Right atrium auricular region (tissue), 2 donors: ENCODE data around the gene TULP1. TPM values are rescaled to one million over a fixed set of nuclear protein-coding genes. Genes with fewer than 3 reads are reported as not detected.

ENCODE experiments used
- DNase-seq: peaks from one replicate; pipeline ENCODE4 v3.0.0-alpha.2; 2019; ENCODE audit warnings: low spot score
- H3K27ac ChIP-seq, 2 donors: fragments of 200-600 bp; sonication (generic); 1 replicate in 1 of 2; 2 replicates in 1 of 2; pipeline ENCODE4 v1.5.1; 2016 to 2019
- H3K27me3 ChIP-seq, 2 donors: fragments of 200-600 bp; sonication (generic); one replicate each; pipeline versions ENCODE4 v1.5.1 to v1.6.0; 2017 to 2019
- H3K36me3 ChIP-seq: fragments of 200-600 bp; sonication (generic); one replicate; pipeline ENCODE4 v1.5.1; 2016
- H3K4me1 ChIP-seq, 2 donors: fragments of 200-600 bp; sonication (generic); one replicate each; pipeline versions ENCODE4 v1.5.1 to v1.6.0; 2017 to 2019
- H3K4me3 ChIP-seq, 2 donors: fragments of 200-600 bp; sonication (generic); 1 replicate in 1 of 2; 2 replicates in 1 of 2; pipeline ENCODE4 v1.5.1; 2017 to 2019; ENCODE audit warnings: mild to moderate bottlenecking in 1 of 2, moderate library complexity in 1 of 2
- H3K9me3 ChIP-seq, 2 donors: fragments of 200-600 bp; sonication (generic); one replicate each; pipeline ENCODE4 v1.5.1; 2019
- CTCF ChIP-seq, 2 donors: fragments of 200-600 bp; sonication (generic); IDR thresholded peaks; one replicate each; pipeline ENCODE4 v1.5.1; 2019; ENCODE audit warnings: antibody characterized with exemption in 2 of 2
- total RNA-seq, 2 donors: library from RNA; depleted of rRNA; stranded (reverse); fragments of >200 nt; gene quantifications; one replicate each; pipeline ENCODE4 v1.1.0, GENCODE V29; 2016

TULP1 gene
- total RNA-seq, 2 donors from 2014 or later = not detected

DNA sequence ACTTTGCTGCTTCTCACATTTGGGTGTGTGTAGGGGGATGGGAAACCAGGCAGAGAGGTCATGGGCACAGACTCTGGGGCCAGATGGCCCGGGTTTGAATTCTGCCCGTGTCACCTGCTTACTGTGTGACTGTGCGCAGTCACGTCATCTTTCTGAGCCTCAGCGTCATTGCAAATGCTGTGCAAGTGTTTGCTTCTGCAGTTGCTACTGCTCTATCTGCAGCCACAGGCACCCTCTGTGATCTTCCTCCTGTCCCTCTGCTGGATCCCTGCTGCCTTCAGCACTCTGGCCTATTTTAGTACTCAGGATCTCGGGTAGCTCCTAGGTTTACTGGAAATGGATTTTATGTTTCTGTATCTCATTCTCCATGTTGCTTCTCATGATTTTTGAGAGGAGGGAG, 40.6 kb upstream of the TULP1 start:
- Histone ChIP-seq H3K27ac (no peak overlapping the region), H3K36me3 (no peaks in the 10 kb centered on the region), H3K9me3 (peaks cover 0 to 24% of the 10 kb centered on the region in 2 donors), H3K4me1 (no peaks in the 10 kb centered on the region), H3K27me3 (no peaks in the 10 kb centered on the region), H3K4me3 (no peak overlapping the region)
- no peak for TF ChIP-seq CTCF (IDR thresholded peaks at IDR 0.05)
- DNase-seq = no peak

- Histone ChIP-seq H3K27me3 (no peaks in the 10 kb centered on the region), H3K9me3 (peaks cover 0 to 24% of the 10 kb centered on the region in 2 donors), H3K4me1 (no peaks in the 10 kb centered on the region), H3K27ac (no peak overlapping the region), H3K36me3 (no peaks in the 10 kb centered on the region), H3K4me3 (no peak overlapping the region)
- no peak for DNase-seq
- TF ChIP-seq CTCF (IDR thresholded peaks at IDR 0.05) = peak in 1 of 2 donors; percentile 46
Measured at GRCh38 chr6:35552285-35552917, 39.7 kb upstream of the TULP1 start.

DNA sequence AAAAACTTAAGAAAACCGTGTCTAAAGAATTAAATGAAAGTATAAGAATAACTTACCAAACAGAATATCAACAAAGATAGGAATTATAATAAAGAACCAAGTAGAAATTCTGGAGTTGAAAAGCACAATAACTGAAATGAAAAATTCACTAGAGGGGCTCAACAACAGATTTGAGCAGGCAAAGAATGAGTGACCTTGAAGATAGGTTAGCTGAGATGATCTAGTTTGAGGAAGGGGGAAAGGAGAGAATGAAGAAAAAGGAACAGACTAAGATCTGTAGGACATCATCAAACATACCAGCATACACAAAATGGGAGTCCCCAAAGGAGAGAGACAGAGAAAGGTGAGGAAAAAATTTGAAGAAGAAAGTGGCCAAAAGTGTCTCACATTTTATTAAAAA, 37.7 kb upstream of the TULP1 start:
- no peak for DNase-seq
- Histone ChIP-seq H3K27ac (no peak overlapping the region), H3K4me3 (no peak overlapping the region), H3K4me1 (no peaks in the 10 kb centered on the region), H3K9me3 (peaks cover 0 to 24% of the 10 kb centered on the region in 2 donors), H3K36me3 (no peaks in the 10 kb centered on the region), H3K27me3 (no peaks in the 10 kb centered on the region)
- TF ChIP-seq CTCF (IDR thresholded peaks at IDR 0.05) = no peak

DNA sequence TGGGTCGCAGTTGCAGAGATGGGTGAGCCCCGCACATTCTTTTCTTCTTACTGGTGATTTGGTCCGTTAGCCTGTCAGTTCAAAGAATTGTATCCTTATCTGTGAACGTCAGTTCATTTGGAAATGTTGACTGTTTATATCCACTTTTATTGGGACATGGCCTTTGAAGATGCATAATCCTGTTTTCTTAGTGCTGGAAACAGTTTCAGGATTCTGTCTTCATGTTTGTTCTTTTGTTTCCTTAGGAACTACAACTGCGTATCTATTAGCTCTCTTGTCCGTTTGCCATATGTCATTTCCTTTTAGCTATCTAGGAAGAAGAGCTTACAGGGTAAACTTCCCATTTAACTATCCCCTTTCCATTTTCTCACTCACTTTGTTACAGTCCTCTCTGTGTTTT, 35.0 kb upstream of the TULP1 start:
- no peaks in the 10 kb centered on the region for H3K4me1 ChIP-seq
- no peaks in the 10 kb centered on the region for H3K27me3 ChIP-seq
- H3K36me3 ChIP-seq = no peaks in the 10 kb centered on the region
- H3K27ac ChIP-seq = no peak overlapping the region
- no peak overlapping the region for H3K4me3 ChIP-seq
- no peak for TF ChIP-seq CTCF (IDR thresholded peaks at IDR 0.05)
- DNase-seq = no peak
- H3K9me3 ChIP-seq = peaks cover 0 to 24% of the 10 kb centered on the region in 2 donors

- no peaks in the 10 kb centered on the region for H3K4me1 ChIP-seq
- DNase-seq = no peak
- H3K27ac ChIP-seq = no peak overlapping the region
- H3K4me3 ChIP-seq = no peak overlapping the region
- peaks cover 0 to 3% of the 10 kb centered on the region in 2 donors for H3K9me3 ChIP-seq
- no peaks in the 10 kb centered on the region for H3K27me3 ChIP-seq
- no peaks in the 10 kb centered on the region for H3K36me3 ChIP-seq
- no peak for TF ChIP-seq CTCF (IDR thresholded peaks at IDR 0.05)
Measured at GRCh38 chr6:35544769-35545361, 32.2 kb upstream of the TULP1 start.
